Activated T-cell treated with anti-CD3 and anti-CD28 coated beads, Interleukin-2, amount 50 U/mL, for 24 hours (primary cell): Measurements from ENCODE around the gene XAB2.

Source experiments
- DNase-seq: peaks from one replicate; pipeline ENCODE4 v3.0.0-alpha.2; 2020
- H3K27ac Mint-ChIP-seq: 2 replicates; pipeline ENCODE4 v1.8.0; 2020; ENCODE audit warnings: mild to moderate bottlenecking, mixed read lengths
- H3K27me3 Mint-ChIP-seq: 2 replicates; pipeline ENCODE4 v1.8.0; 2020; ENCODE audit warnings: mixed read lengths
- H3K36me3 Mint-ChIP-seq: 2 replicates; pipeline ENCODE4 v1.8.0; 2020; ENCODE audit warnings: low read depth, mixed read lengths
- H3K4me1 Mint-ChIP-seq: 2 replicates; pipeline ENCODE4 v1.8.0; 2020; ENCODE audit warnings: low read depth, mixed read lengths
- H3K4me3 Mint-ChIP-seq: 2 replicates; pipeline ENCODE4 v1.8.0; 2020; ENCODE audit warnings: mild to moderate bottlenecking, moderate library complexity, mixed read lengths
- H3K9me3 Mint-ChIP-seq: 2 replicates; pipeline ENCODE4 v1.8.0; 2020; ENCODE audit warnings: mixed read lengths

XAB2 gene

GRCh38 chr19:7661744-7662538 is 32.6 kb upstream of the XAB2 start:
- H3K9me3 Mint-ChIP-seq: no peaks in the 10 kb centered on the region
- DNase-seq: no peak
- H3K4me1 Mint-ChIP-seq: peaks cover 16% of the 10 kb centered on the region
- peaks cover 2% of the 10 kb centered on the region for H3K27me3 Mint-ChIP-seq
- H3K36me3 Mint-ChIP-seq: no peaks in the 10 kb centered on the region
- no peak overlapping the region for H3K4me3 Mint-ChIP-seq
- H3K27ac Mint-ChIP-seq: no peak overlapping the region

GRCh38 chr19:7658219-7658686 is 28.9 kb upstream of the XAB2 start:
- H3K27ac Mint-ChIP-seq: peak overlapping the region; percentile 76
- peak; percentile 57 for DNase-seq
- peaks cover 16% of the 10 kb centered on the region for H3K4me1 Mint-ChIP-seq
- H3K36me3 Mint-ChIP-seq: no peaks in the 10 kb centered on the region
- no peaks in the 10 kb centered on the region for H3K9me3 Mint-ChIP-seq
- H3K27me3 Mint-ChIP-seq: no peaks in the 10 kb centered on the region
- peak overlapping the region; percentile 57 for H3K4me3 Mint-ChIP-seq

GRCh38 chr19:7657131-7657751 is 27.9 kb upstream of the XAB2 start:
- Mint-ChIP-seq H3K27ac (peak overlapping the region; percentile 59), H3K9me3 (no peaks in the 10 kb centered on the region), H3K36me3 (no peaks in the 10 kb centered on the region), H3K4me3 (no peak overlapping the region), H3K27me3 (no peaks in the 10 kb centered on the region), H3K4me1 (peaks cover 22% of the 10 kb centered on the region)
- no peak for DNase-seq

- Mint-ChIP-seq H3K36me3 (no peaks in the 10 kb centered on the region), H3K4me1 (peaks cover 25% of the 10 kb centered on the region), H3K4me3 (no peak overlapping the region), H3K27me3 (no peaks in the 10 kb centered on the region), H3K27ac (no peak overlapping the region), H3K9me3 (no peaks in the 10 kb centered on the region)
- DNase-seq: no peak
These were observed 26.2 kb upstream of the XAB2 start for GRCh38 chr19:7655581-7655980.

- H3K27ac Mint-ChIP-seq: no peak overlapping the region
- H3K4me1 Mint-ChIP-seq: peaks cover 25% of the 10 kb centered on the region
- no peaks in the 10 kb centered on the region for H3K27me3 Mint-ChIP-seq
- no peaks in the 10 kb centered on the region for H3K9me3 Mint-ChIP-seq
- no peaks in the 10 kb centered on the region for H3K36me3 Mint-ChIP-seq
- no peak overlapping the region for H3K4me3 Mint-ChIP-seq
- no peak for DNase-seq
These were observed 25.1 kb upstream of the XAB2 start for GRCh38 chr19:7654401-7654800.

GRCh38 chr19:7652061-7652641 is 22.8 kb upstream of the XAB2 start:
- Mint-ChIP-seq H3K36me3 (peaks cover 9% of the 10 kb centered on the region), H3K4me3 (peak overlapping the region; percentile 54), H3K4me1 (peaks cover 11% of the 10 kb centered on the region), H3K27ac (no peak overlapping the region), H3K27me3 (no peaks in the 10 kb centered on the region), H3K9me3 (no peaks in the 10 kb centered on the region)
- DNase-seq: peak; percentile 90

GRCh38 chr19:7650148-7650547 is 20.8 kb upstream of the XAB2 start:
- H3K4me3 Mint-ChIP-seq: no peak overlapping the region
- DNase-seq: no peak
- H3K27me3 Mint-ChIP-seq: no peaks in the 10 kb centered on the region
- no peaks in the 10 kb centered on the region for H3K9me3 Mint-ChIP-seq
- peaks cover 9% of the 10 kb centered on the region for H3K4me1 Mint-ChIP-seq
- no peak overlapping the region for H3K27ac Mint-ChIP-seq
- peaks cover 20% of the 10 kb centered on the region for H3K36me3 Mint-ChIP-seq

- Mint-ChIP-seq H3K36me3 (peaks cover 29% of the 10 kb centered on the region), H3K4me1 (peaks cover 9% of the 10 kb centered on the region), H3K27ac (no peak overlapping the region), H3K27me3 (no peaks in the 10 kb centered on the region), H3K4me3 (no peak overlapping the region), H3K9me3 (no peaks in the 10 kb centered on the region)
- no peak for DNase-seq
These were observed 19.1 kb upstream of the XAB2 start for GRCh38 chr19:7648265-7649014.

- Mint-ChIP-seq H3K27me3 (no peaks in the 10 kb centered on the region), H3K27ac (no peak overlapping the region), H3K4me3 (no peak overlapping the region), H3K4me1 (peaks cover 2% of the 10 kb centered on the region), H3K9me3 (no peaks in the 10 kb centered on the region), H3K36me3 (peaks cover 34% of the 10 kb centered on the region)
- DNase-seq: no peak
These were observed 17.8 kb upstream of the XAB2 start for GRCh38 chr19:7647156-7647555.

GRCh38 chr19:7646426-7646700 is 17.0 kb upstream of the XAB2 start:
- Mint-ChIP-seq H3K27me3 (no peaks in the 10 kb centered on the region), H3K36me3 (peaks cover 34% of the 10 kb centered on the region), H3K27ac (no peak overlapping the region), H3K4me3 (no peak overlapping the region), H3K9me3 (no peaks in the 10 kb centered on the region), H3K4me1 (no peaks in the 10 kb centered on the region)
- DNase-seq: no peak

- Mint-ChIP-seq H3K4me3 (no peak overlapping the region), H3K4me1 (no peaks in the 10 kb centered on the region), H3K9me3 (no peaks in the 10 kb centered on the region), H3K36me3 (peaks cover 35% of the 10 kb centered on the region), H3K27me3 (no peaks in the 10 kb centered on the region), H3K27ac (no peak overlapping the region)
- no peak for DNase-seq
These were observed 16.5 kb upstream of the XAB2 start for GRCh38 chr19:7645656-7646425.

GRCh38 chr19:7645163-7645562 is 15.8 kb upstream of the XAB2 start:
- no peak for DNase-seq
- Mint-ChIP-seq H3K36me3 (peaks cover 41% of the 10 kb centered on the region), H3K27me3 (no peaks in the 10 kb centered on the region), H3K4me1 (peaks cover under 1% of the 10 kb centered on the region), H3K27ac (no peak overlapping the region), H3K9me3 (no peaks in the 10 kb centered on the region), H3K4me3 (no peak overlapping the region)

- Mint-ChIP-seq H3K27ac (no peak overlapping the region), H3K27me3 (no peaks in the 10 kb centered on the region), H3K36me3 (peaks cover 48% of the 10 kb centered on the region), H3K4me3 (no peak overlapping the region), H3K9me3 (no peaks in the 10 kb centered on the region), H3K4me1 (peaks cover 7% of the 10 kb centered on the region)
- DNase-seq: no peak
These were observed 15.2 kb upstream of the XAB2 start for GRCh38 chr19:7644550-7644877.
